T-helper 9 cell (primary cell): ENCODE measurements around the gene PDE6A.
A peak's percentile ranks its signal among the peaks of the same experiment; 100 is the strongest.

ENCODE experiments used
- DNase-seq: peaks from one replicate; pipeline ENCODE4 v3.0.0-alpha.2; 2020

Gene PDE6A

DNA sequence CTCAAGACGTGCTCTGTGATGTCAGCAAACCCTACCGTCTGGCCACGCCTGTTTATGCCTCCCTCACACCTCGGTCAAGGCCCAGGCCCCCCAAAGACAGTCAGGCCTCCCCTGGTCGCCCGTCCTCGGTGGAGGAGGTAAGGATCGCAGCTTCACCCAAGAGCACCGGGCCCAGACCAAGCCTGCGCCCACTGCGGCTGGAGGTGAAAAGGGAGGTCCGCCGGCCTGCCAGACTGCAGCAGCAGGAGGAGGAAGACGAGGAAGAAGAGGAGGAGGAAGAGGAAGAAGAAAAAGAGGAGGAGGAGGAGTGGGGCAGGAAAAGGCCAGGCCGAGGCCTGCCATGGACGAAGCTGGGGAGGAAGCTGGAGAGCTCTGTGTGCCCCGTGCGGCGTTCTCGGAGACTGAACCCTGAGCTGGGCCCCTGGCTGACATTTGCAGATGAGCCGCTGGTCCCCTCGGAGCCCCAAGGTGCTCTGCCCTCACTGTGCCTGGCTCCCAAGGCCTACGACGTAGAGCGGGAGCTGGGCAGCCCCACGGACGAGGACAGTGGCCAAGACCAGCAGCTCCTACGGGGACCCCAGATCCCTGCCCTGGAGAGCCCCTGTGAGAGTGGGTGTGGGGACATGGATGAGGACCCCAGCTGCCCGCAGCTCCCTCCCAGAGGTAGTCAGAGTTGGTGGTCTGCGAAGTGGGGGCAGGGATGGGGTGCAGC lies 111.3 kb downstream of the PDE6A start:
- DNase-seq: no peak

- DNase-seq: no peak
Measured at GRCh38 chr5:149832636-149833035, 112.0 kb downstream of the PDE6A start.

- DNase-seq: no peak
Measured at GRCh38 chr5:149831492-149831891, 113.1 kb downstream of the PDE6A start.

DNA sequence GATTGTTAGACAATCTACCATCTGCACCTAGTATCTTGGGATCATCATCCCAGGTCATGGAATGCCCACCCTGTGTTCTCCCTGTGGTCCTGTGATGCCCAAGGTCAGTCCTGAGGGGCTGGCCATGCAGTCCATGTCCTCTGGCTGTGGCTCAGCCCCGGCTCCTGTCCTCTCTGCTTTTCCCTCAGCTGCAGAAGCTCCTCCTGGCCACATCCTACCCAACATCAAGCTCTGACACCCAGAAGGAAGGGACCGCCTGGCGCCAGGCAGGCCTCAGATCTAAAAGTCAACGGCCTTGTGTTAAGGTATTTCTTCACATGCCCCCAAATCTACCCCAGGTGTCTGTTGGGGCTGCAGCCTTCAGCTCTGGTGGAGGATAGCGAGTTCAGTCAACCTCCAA lies 114.0 kb downstream of the PDE6A start:
- DNase-seq: no peak

- DNase-seq: no peak
Measured at GRCh38 chr5:149829954-149830353, 114.6 kb downstream of the PDE6A start.

- peak; percentile 81 for DNase-seq
Measured at GRCh38 chr5:149828161-149829011, 116.2 kb downstream of the PDE6A start.

DNA sequence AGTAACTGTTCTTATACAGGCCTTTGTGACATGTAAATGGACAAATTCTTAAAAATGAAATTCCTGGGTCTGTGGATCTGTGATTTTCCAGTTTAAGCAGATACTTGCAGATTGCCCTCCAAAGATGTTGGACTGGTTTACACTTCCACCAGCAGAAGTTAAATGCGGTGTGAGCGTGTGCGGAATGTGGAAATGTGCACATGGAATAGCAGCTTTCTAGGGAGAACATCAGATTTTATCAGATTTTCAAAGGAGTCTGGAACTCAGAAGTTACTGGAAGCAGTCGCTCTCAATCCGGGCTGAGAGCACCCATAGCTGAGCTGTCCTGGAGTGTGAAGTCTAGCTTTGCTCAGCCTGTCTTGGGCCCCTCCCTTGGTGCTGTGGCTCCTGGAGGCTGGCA lies 117.0 kb downstream of the PDE6A start:
- DNase-seq: no peak

DNA sequence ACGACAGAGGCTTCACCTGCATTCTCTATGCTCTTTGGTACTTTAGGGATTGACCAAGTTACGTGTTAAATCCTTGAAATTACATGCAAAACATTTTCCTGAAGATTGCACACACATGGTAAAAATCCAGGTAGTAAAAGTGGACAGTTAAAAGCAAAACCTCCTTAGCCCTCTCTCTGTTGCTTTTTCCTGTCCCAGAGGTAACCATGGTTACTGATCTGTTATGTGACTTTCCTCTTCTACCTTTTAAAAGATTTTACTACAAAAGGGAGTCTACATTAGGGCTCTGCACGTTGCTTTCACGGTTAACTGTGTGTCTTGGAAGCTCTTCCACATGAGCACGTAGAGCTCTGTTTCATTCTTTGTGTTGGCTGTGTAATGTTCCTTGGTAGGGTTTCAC lies 117.5 kb downstream of the PDE6A start:
- no peak for DNase-seq

- DNase-seq: no peak
Measured at GRCh38 chr5:149826574-149826973, 118.0 kb downstream of the PDE6A start.

GRCh38 chr5:149824846-149825245 lies 119.7 kb downstream of the PDE6A start:
- no peak for DNase-seq

- DNase-seq: no peak
Measured at GRCh38 chr5:149824120-149824519, 120.5 kb downstream of the PDE6A start.

GRCh38 chr5:149823375-149823774 lies 121.2 kb downstream of the PDE6A start:
- DNase-seq: no peak

- no peak for DNase-seq
Measured at GRCh38 chr5:149822301-149822700, 122.3 kb downstream of the PDE6A start.

- no peak for DNase-seq
Measured at GRCh38 chr5:149820536-149821510, 123.8 kb downstream of the PDE6A start.

GRCh38 chr5:149820012-149820411 lies 124.6 kb downstream of the PDE6A start:
- no peak for DNase-seq

DNA sequence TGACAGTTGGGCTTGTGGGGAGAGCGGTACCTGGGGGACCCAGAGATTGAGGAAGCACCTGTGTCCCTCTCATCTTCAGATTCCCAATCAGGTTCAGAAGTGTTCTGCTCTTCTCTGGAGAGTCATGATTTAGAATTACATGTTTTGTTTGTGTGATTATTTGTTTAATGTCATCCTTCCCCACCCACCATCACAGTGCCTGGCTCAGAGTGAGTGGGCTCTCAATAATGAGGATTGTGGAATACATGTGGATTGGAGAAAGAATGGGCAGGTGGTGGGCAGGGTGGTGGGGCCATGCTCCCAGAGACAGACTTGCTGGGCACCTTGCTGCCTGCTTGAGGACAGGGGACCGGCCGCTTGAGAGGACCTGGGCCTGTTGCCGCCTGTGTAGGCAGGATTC lies 126.5 kb downstream of the PDE6A start:
- no peak for DNase-seq

DNA sequence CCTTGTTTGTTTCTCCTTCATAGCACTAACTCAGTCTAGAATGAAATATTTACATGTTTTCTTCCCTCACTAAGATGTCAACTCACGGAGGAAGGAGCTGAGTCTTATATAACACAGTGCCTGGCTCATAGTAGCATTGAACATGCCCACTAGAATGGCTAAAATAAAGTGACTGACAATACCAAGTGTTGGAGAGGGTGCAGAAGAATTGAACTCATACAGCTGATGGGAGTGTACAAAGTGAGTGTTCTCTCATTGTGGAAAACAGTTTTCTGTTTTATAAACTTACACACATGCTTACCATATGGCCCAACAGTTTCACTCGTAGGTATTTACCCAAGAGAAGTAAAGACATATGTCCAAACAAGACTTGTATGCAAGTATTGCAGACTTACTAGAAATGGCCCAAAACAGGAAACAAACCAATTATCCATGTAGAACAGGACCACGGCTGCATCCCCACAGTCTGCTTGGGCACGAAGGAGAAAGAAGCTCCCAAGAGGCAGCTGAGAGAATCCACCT lies 127.0 kb downstream of the PDE6A start:
- no peak for DNase-seq

DNA sequence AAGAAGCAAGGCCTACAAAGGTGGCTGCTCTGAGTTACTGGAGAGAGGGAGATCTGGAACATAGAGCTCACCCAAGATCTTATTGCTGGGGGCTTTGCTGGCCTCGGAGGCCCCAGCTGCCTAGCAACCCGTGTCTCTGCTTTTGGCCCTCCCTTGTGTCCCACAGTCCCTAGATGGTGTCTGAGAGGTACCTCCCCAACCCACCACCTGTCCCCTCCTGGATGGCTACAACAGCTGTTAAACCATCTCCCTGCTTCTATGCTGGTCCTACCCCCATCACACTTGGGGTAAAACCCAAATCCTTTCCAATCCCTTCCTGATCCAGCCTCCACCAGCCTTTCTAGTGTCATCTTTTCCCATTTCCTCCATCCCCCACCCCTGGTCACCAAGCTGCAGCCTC lies 127.9 kb downstream of the PDE6A start:
- DNase-seq: no peak

DNA sequence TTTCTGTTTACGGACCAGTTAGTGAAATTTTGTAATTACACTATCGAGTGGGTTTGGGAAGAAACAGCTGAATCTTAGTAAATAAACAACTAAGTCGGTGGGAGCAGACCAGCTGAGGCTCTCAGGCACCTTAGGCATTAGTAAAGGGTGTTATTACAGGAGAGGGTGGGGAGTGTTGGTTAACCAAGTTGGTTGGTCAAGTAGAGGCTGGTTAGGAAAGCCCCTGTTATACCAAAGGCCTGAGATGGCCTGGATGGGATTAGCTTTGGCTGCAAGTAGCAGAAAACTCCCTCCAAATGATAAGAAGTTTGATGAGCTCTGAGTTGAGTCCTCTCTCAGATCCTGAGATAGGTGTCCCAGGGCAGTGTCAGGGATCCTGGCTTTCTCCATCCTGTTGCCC lies 133.1 kb downstream of the PDE6A start:
- no peak for DNase-seq

GRCh38 chr5:149810856-149811255 lies 133.7 kb downstream of the PDE6A start:
- DNase-seq: no peak

GRCh38 chr5:149809931-149810691 lies 134.5 kb downstream of the PDE6A start:
- DNase-seq: no peak
